MM.1S (cell line): Measurements from ENCODE around the gene C17orf50.

Source experiments
- DNase-seq: peaks from one replicate; pipeline ENCODE4 v3.0.0-alpha.2; 2015
- H2AFZ ChIP-seq: fragments of 300-600 bp; sonication (generic); 2 replicates; pipeline ENCODE4 v1.6.0; 2016; ENCODE audit warnings: antibody characterized with exemption, low read length
- H3F3A ChIP-seq: fragments of 300-600 bp; sonication (generic); 2 replicates; pipeline ENCODE4 v1.6.1; 2016; ENCODE audit warnings: mild to moderate bottlenecking, antibody characterized with exemption, low read length, moderate library complexity, mixed read lengths; ENCODE audit not compliant: insufficient read depth
- H3K27ac ChIP-seq: fragments of 300-600 bp; sonication (generic); 2 replicates; pipeline ENCODE4 v1.5.1; 2016; ENCODE audit warnings: mild to moderate bottlenecking, low read length
- H3K27me3 ChIP-seq: fragments of 300-600 bp; sonication (generic); replicated peaks from 2 replicates; pipeline ENCODE4 v1.6.0; 2016; ENCODE audit warnings: low read length; ENCODE audit not compliant: insufficient read depth
- H3K36me3 ChIP-seq: fragments of 300-600 bp; sonication (generic); replicated peaks from 2 replicates; pipeline ENCODE4 v1.6.1; 2016; ENCODE audit warnings: mild to moderate bottlenecking, low read length, mixed read lengths; ENCODE audit not compliant: insufficient read depth
- H3K4me1 ChIP-seq: fragments of 300-600 bp; sonication (generic); 2 replicates; pipeline ENCODE4 v1.6.1; 2016; ENCODE audit warnings: low read length, mixed read lengths
- H3K4me2 ChIP-seq: fragments of 300-600 bp; sonication (generic); 2 replicates; pipeline ENCODE4 v1.6.0; 2016; ENCODE audit warnings: low read depth, low read length
- H3K4me3 ChIP-seq: fragments of 300-600 bp; sonication (generic); 2 replicates; pipeline ENCODE4 v1.5.1; 2016; ENCODE audit warnings: low read length, mixed read lengths
- H3K79me2 ChIP-seq: fragments of 300-600 bp; sonication (generic); 2 replicates; pipeline ENCODE4 v1.6.1; 2016; ENCODE audit warnings: mixed run types, low read length, mixed read lengths
- H3K9ac ChIP-seq: fragments of 300-600 bp; sonication (generic); 2 replicates; pipeline ENCODE4 v1.6.1; 2016; ENCODE audit warnings: low read length, mixed read lengths
- H3K9me2 ChIP-seq: fragments of 300-600 bp; sonication (generic); replicated peaks from 2 replicates; pipeline ENCODE4 v1.6.1; 2016; ENCODE audit warnings: mild to moderate bottlenecking, low read length, mixed read lengths; ENCODE audit not compliant: insufficient read depth
- H3K9me3 ChIP-seq: fragments of 300-600 bp; sonication (generic); replicated peaks from 2 replicates; pipeline ENCODE4 v1.6.1; 2016; ENCODE audit warnings: mild to moderate bottlenecking, low read length, mixed read lengths; ENCODE audit not compliant: insufficient read depth
- H4K20me1 ChIP-seq: fragments of 300-600 bp; sonication (generic); 2 replicates; pipeline ENCODE4 v1.6.1; 2016; ENCODE audit warnings: mild to moderate bottlenecking, low read length, moderate library complexity, mixed read lengths; ENCODE audit not compliant: insufficient read depth
- EZH2 ChIP-seq: fragments of 300-600 bp; sonication (generic); optimal IDR thresholded peaks from 2 replicates; pipeline ENCODE3; 2017; ENCODE audit warnings: low read depth, mild to moderate bottlenecking, antibody characterized with exemption, low read length, mixed read lengths
- EZH2phosphoT487 ChIP-seq: fragments of 300-600 bp; sonication (generic); IDR thresholded peaks from 2 replicates; pipeline ENCODE4 v1.6.1; 2018; ENCODE audit warnings: antibody characterized with exemption, low read length
- TF ChIP-seq, protein P1 (sequence below): fragments of 300-600 bp; sonication (generic); IDR thresholded peaks from 2 replicates; pipeline ENCODE4 v1.5.1; 2016; ENCODE audit warnings: antibody characterized with exemption, low read length, mixed read lengths

Gene C17orf50

DNA sequence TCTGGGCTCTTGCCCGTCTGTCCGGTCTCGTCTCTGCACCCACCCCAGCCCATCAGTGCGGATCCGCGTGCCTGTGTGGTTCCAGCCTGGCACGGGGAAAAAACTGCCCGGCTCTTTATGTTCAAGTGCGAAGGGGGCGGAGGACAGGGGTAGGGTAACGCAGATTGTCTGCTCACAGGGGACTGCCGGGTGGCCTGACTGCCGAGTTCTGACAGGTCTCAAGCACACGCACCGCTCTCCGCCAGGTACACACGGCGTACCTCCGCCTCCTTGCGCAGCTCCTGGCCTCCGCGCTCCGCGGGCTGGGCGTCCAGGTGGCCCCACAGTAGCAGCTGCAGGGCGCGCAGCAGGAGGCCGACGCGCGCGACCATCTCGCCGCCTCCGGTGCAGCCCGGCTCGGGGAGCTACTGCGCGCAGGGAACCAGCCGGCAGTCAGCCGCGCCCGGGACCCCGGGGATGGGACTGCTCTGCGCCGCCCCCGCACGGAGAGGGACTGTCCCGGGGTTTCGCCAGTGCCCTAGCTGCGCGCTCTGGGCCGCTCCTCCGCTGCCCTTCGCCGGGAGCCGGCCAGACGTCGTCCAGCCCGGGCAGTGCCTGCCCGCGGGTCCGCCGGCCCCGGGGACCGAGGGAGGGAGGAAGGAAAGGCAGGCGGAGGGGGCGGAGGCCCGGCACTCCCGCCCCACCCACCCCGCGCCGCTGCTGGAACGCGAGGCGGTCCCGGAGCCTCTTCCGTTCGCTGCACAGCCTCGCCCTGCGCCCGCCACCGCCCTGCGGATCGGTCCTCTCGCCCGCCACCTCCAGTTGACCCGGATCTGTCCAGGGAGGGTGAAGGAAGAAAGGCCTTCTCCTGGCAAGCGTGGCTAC lies 34.6 kb downstream of the C17orf50 start, which contains the start of gene MMP28:
Gene MMP28, minus strand, starts transcription at position 635 of the 864 bp plus-strand sequence. Its CDS starts 264 bp downstream, at position 371.
- Histone ChIP-seq H3K27me3 (peaks cover 44% of the 10 kb centered on the region), H3K9me3 (no peaks in the 10 kb centered on the region), H4K20me1 (no peaks in the 10 kb centered on the region), H3K4me2 (peak within 1 kb of the TSS; percentile 37), H3K4me1 (no peaks in the 10 kb centered on the region), H2AFZ (0 out of 2 replicates have a peak within 1 kb of the TSS, but pooled peaks have one; percentile 19), H3K4me3 (no peak within 1 kb of the TSS), H3K79me2 (no peaks in the 10 kb centered on the region), H3K9me2 (no peaks in the 10 kb centered on the region), H3F3A (no peaks in the 10 kb centered on the region), H3K9ac (no peak within 1 kb of the TSS), H3K36me3 (no peaks in the 10 kb centered on the region), H3K27ac (no peak within 1 kb of the TSS)
- no peak for DNase-seq
- TF ChIP-seq EZH2phosphoT487, result no peak
- TF ChIP-seq EZH2, result peak; percentile 72
- TF ChIP-seq, protein P1, sequence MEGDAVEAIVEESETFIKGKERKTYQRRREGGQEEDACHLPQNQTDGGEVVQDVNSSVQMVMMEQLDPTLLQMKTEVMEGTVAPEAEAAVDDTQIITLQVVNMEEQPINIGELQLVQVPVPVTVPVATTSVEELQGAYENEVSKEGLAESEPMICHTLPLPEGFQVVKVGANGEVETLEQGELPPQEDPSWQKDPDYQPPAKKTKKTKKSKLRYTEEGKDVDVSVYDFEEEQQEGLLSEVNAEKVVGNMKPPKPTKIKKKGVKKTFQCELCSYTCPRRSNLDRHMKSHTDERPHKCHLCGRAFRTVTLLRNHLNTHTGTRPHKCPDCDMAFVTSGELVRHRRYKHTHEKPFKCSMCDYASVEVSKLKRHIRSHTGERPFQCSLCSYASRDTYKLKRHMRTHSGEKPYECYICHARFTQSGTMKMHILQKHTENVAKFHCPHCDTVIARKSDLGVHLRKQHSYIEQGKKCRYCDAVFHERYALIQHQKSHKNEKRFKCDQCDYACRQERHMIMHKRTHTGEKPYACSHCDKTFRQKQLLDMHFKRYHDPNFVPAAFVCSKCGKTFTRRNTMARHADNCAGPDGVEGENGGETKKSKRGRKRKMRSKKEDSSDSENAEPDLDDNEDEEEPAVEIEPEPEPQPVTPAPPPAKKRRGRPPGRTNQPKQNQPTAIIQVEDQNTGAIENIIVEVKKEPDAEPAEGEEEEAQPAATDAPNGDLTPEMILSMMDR, result no peak

GRCh38 chr17:35795871-35796265 lies 35.2 kb downstream of the C17orf50 start:
- no peak overlapping the region for H3K4me3 ChIP-seq
- no peak overlapping the region for H2AFZ ChIP-seq

GRCh38 chr17:35796942-35797341 lies 36.3 kb downstream of the C17orf50 start:
- no peaks in the 10 kb centered on the region for H3F3A ChIP-seq
- no peaks in the 10 kb centered on the region for H3K4me1 ChIP-seq
- no peaks in the 10 kb centered on the region for H3K79me2 ChIP-seq
- no peak overlapping the region for H3K9ac ChIP-seq
- H2AFZ ChIP-seq, result no peak overlapping the region
- no peaks in the 10 kb centered on the region for H3K36me3 ChIP-seq
- no peak for DNase-seq
- H4K20me1 ChIP-seq, result no peaks in the 10 kb centered on the region
- no peaks in the 10 kb centered on the region for H3K9me3 ChIP-seq
- no peaks in the 10 kb centered on the region for H3K9me2 ChIP-seq
- H3K4me3 ChIP-seq, result no peak overlapping the region
- no peak overlapping the region for H3K27ac ChIP-seq
- peaks cover 45% of the 10 kb centered on the region for H3K27me3 ChIP-seq
- TF ChIP-seq, protein P1, result no peak
- TF ChIP-seq EZH2phosphoT487 (no peak), EZH2 (no peak)
- no peak overlapping the region for H3K4me2 ChIP-seq

More at GRCh38 chr17:35795871-35796265, 35.2 kb downstream of the C17orf50 start:
- Histone ChIP-seq H3K4me2 (no peak overlapping the region), H3K36me3 (no peaks in the 10 kb centered on the region), H3K79me2 (no peaks in the 10 kb centered on the region), H3K27me3 (peaks cover 45% of the 10 kb centered on the region), H3K9me2 (no peaks in the 10 kb centered on the region), H3K9me3 (no peaks in the 10 kb centered on the region), H3F3A (no peaks in the 10 kb centered on the region), H3K9ac (no peak overlapping the region), H3K4me1 (no peaks in the 10 kb centered on the region), H3K27ac (no peak overlapping the region), H4K20me1 (no peaks in the 10 kb centered on the region)
- no peak for DNase-seq
- no peak for TF ChIP-seq EZH2
- no peak for TF ChIP-seq EZH2phosphoT487
- TF ChIP-seq, protein P1, result no peak
